ENCODE results near the gene DISP2. TPM values are rescaled to one million over a fixed set of nuclear protein-coding genes. Genes with fewer than 3 reads are reported as not detected.
A peak's percentile ranks its signal among the peaks of the same experiment; 100 is the strongest.

Gene DISP2
- total RNA-seq, 4 donors from 2014 or later: 0.81 to 5.9 (median 3.6) TPM

GRCh38 chr15:40421246-40422157 is 63.5 kb downstream of the DISP2 start:
- Histone ChIP-seq H3K4me1 (peaks cover 23 to 28% of the 10 kb centered on the region in 2 donors), H3K36me3 (peaks cover 15 to 19% of the 10 kb centered on the region in 2 donors), H3K27me3 (no peaks in the 10 kb centered on the region), H3K9me3 (no peaks in the 10 kb centered on the region), H3K27ac (peak overlapping the region; percentile 64 to 95 (median 87)), H3K4me3 (replicated peaks in 1 of 3) (no peak overlapping the region)
- DNase-seq: peak; percentile 81 to 85
- intact Hi-C loops (cut with DNase I): loop anchor here (5.0 to 10.0 kb wide), 2 partner anchors 57 to 139 kb away; partner anchors contain the start of gene ANKRD63
- TF ChIP-seq CTCF (IDR thresholded peaks at IDR 0.05) (peak; percentile 85 to 99 (median 97)), POLR2A (IDR thresholded peaks at IDR 0.05) (peak in 1 of 2 donors; percentile 26)
- 13 to 18% methylated on average over 22 to 30 of the region's 31 CpGs for WGBS, 2 donors

GRCh38 chr15:40424483-40425115 is 66.6 kb downstream of the DISP2 start:
- intact Hi-C loops (cut with DNase I): loop anchor here (5.0 to 10.0 kb wide), 2 partner anchors 60 to 142 kb away; partner anchors contain the start of gene ANKRD63

GRCh38 chr15:40425681-40426080 is 67.7 kb downstream of the DISP2 start:
- H3K4me1 ChIP-seq: peaks cover 14% of the 10 kb centered on the region in 2 donors
- WGBS, 2 donors: 90 to 93% methylated on average over 5 of the region's 5 CpGs
- no peaks in the 10 kb centered on the region for H3K27me3 ChIP-seq
- H3K9me3 ChIP-seq: no peaks in the 10 kb centered on the region
- H3K36me3 ChIP-seq: no peaks in the 10 kb centered on the region
- intact Hi-C loops (cut with DNase I): loop anchor here (10.0 kb wide), 1 partner anchor 61 kb away; no protein-coding TSS in a partner anchor
- no peak overlapping the region for H3K4me3 ChIP-seq (replicated peaks in 1 of 3)
- DNase-seq: no peak
- TF ChIP-seq POLR2A (IDR thresholded peaks at IDR 0.05) (no peak), CTCF (IDR thresholded peaks at IDR 0.05) (no peak)
- no peak overlapping the region for H3K27ac ChIP-seq

More at GRCh38 chr15:40424483-40425115, 66.6 kb downstream of the DISP2 start:
- H3K9me3 ChIP-seq: no peaks in the 10 kb centered on the region
- H3K36me3 ChIP-seq: no peaks in the 10 kb centered on the region
- no peaks in the 10 kb centered on the region for H3K27me3 ChIP-seq
- H3K4me3 ChIP-seq (replicated peaks in 1 of 3): no peak overlapping the region
- TF ChIP-seq CTCF (IDR thresholded peaks at IDR 0.05): no peak
- no peak for TF ChIP-seq POLR2A (IDR thresholded peaks at IDR 0.05)
- no peak overlapping the region for H3K27ac ChIP-seq
- peaks cover 23 to 25% of the 10 kb centered on the region in 2 donors for H3K4me1 ChIP-seq
- 90 to 92% methylated on average over 6 of the region's 6 CpGs for WGBS, 2 donors
- DNase-seq: no peak

GRCh38 chr15:40427188-40427587 is 69.2 kb downstream of the DISP2 start:
- intact Hi-C loops (cut with DNase I): loop anchor here (10.0 kb wide), 1 partner anchor 62 kb away; no protein-coding TSS in a partner anchor
- no peaks in the 10 kb centered on the region for H3K4me1 ChIP-seq
- no peak overlapping the region for H3K27ac ChIP-seq
- H3K36me3 ChIP-seq: no peaks in the 10 kb centered on the region
- no peak for DNase-seq
- whole genome bisulfite sequencing, 2 donors: 85 to 88% methylated on average over 9 of the region's 9 CpGs
- TF ChIP-seq POLR2A (IDR thresholded peaks at IDR 0.05) (no peak), CTCF (IDR thresholded peaks at IDR 0.05) (no peak)
- H3K27me3 ChIP-seq: no peaks in the 10 kb centered on the region
- H3K9me3 ChIP-seq: no peaks in the 10 kb centered on the region
- no peak overlapping the region for H3K4me3 ChIP-seq (replicated peaks in 1 of 3)
